Esophagus mucosa (tissue), 1 donor: ENCODE data around the gene MLLT3. TPM values are rescaled to one million over a fixed set of nuclear protein-coding genes. Genes with fewer than 3 reads are reported as not detected.

ENCODE experiments used
- ATAC-seq: fragments of 200-7000 bp; cut with Tn5 transposase; one replicate; pipeline ENCODE4 v1.9.1; 2020
- total RNA-seq: library from RNA; stranded (reverse); gene quantifications from one replicate; pipeline ENCODE4 v1.2.4, GENCODE V29; 2023
- donor health status: DM: yes; HTN: yes; CAD: no.

The MLLT3 gene
- total RNA-seq, 1 donor from 2014 or later, result 7.9 TPM

DNA sequence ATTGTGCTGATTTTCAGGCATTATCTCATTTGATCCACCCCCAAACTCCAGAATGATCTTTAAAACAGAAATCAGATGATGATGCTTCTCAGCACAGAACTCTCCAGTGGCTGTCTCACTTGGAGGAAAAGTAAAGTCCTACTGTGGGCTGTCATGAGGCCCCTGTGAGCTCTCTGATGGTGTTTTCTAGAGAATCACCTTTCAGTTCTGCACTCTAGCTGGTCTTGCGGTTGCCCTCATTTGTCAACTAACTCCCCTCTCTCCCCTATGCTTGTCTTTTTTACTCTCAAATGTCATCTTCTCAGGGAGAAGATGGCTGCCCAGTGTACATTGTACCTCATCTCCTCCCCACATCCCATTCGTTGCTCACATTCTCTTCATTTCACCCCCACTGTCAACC, 295.8 kb downstream of the MLLT3 start:
- no peak for ATAC-seq

DNA sequence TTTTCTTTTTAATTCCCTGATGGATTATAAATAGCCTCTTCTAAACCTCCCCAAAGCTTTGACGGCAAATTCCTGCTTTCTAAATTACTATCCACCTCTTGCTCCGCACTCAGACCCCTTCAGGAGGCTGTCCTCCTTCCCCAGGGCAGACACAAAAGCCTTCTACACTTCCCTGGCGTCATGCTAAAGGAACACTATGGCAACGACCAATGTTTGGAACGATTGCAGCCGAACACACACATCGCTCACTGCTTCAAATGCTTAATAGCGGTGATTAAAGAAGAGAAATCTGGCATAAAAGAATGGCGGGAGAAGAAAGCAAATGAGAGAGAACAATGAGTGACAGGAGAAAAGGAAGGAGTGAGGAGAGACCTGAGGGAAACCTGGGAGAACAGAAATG, 297.3 kb downstream of the MLLT3 start:
- ATAC-seq, result no peak

DNA sequence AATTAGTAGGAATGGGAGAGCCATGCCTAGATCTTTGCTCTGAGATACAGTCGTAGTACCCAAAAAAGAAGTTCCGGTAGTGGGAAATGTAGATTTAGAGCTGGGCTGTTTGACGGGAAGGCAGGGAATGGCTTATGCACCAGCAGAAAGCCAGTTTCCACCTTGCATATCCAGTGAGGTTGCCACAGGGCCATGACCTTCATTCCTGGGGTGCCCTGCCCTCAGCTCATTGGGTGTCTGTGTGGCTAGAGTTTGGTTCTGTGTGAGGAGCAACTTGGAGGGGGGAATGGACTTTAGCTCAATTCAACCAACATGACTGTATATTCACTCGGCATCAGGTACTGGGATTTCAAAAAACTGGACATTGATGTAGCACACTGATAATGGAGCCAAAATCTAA, 300.1 kb downstream of the MLLT3 start:
- ATAC-seq, result no peak

- ATAC-seq, result peak; percentile 63
These were observed 300.7 kb downstream of the MLLT3 start for GRCh38 chr9:20321423-20322082.

GRCh38 chr9:20320921-20321320, 301.4 kb downstream of the MLLT3 start:
- peak; percentile 46 for ATAC-seq

DNA sequence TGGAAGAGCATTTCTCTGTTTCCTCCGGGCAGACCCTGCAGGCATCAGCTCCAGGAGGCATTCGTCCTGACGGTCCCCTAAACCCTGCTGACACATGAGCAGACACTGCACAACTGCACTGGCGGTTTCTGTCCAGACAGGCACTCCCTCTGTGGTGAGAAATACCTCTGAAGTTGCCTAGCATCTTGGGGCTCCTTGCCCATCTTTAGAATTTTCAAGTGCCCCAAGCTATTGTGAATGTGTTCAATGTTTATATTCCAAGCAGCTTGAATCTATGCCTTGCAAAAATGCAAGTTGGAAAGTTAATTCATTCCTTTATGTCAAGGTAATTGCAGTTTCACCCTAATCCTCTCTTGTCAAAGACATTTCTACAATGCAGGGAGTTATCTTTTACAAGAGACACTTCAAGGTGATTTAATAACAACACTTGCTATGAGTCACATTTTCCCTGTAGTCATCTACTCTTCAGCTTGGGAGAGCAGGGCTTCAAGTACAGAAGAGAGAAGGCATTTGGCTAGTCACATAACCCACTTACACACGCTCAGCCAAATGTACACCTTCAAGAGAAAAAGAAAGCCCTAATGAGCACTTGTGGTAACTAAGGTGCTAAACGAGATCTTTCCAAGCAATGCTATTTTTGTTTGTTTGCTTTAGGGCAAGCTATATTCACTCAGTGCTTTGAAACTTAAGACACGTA, 302.5 kb downstream of the MLLT3 start:
- peak; percentile 78 for ATAC-seq

GRCh38 chr9:20319241-20319640, 303.1 kb downstream of the MLLT3 start:
- ATAC-seq, result no peak

DNA sequence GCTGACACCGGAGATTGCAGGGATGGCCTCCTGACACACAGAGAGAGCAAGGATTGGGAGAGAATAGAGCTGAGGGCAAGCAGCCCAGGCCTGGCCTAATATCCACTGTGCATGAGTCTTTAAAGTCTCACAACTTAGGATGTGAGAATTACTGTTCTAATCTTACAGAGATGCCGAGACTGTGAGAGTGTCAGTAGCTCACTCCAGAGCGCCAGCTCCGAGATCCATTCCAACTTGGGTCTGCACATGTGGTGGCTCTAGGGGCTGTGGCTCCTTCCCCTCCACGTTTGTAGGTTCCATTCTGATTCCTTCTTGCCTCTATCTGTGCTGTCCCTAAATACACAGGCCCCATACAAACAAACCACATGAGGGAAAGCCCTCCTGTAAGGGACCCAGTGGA, 304.6 kb downstream of the MLLT3 start:
- no peak for ATAC-seq

DNA sequence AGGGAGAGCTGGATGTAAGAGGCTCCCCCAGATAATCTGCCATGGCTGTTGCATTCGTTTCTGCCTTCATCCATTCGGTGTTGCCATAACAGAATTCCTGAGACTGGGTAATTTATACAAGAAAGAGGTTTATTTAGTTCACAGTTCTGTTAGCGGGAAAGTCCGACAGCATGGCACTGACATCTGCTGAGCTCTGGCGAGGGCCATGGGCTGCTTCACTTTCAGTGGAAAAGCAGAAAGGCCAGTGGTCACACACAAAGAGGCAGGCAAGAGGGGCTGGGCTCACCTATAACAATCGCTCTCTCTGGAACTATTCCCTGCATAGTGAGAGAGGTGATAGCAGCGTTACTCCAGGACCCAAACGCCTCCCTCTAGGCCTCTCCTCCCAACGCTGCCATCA, 305.9 kb downstream of the MLLT3 start:
- no peak for ATAC-seq

DNA sequence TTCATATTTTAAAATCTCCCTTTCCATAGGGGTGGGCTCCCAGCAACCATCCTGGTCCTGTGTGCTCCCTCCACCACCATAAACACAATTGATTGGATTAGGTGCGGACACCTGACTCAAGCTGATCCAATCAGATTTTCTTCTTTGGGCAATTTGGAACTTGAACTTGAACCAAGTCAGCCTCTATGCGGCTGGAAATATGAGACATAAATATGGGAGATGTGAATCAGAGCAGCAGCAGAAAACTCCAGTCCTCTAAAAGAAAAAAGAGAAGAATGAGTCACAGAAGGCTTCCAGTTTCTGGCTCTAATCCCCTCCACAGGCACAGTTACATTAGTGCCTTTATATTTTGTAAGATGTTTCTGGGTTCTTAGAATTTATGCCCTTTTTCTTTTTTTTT, 306.6 kb downstream of the MLLT3 start:
- peak; percentile 62 for ATAC-seq

DNA sequence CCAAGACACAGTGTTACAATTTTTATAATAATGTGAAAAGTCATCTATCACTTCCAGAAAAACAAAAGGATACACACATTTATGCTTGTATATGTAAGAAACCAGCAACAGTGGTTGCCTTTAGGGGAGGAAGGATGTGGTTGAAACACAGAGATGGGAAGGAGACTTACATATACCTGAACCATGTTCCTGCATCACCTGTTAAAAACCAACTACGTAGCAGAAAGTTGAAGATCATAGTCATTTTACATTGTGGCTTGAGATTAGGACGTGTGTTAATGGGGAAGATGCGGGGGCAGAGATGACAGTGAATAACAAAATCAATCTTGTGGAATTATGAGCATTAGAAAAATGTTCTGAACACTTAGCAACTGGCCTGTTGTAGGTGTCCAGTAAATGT, 307.3 kb downstream of the MLLT3 start:
- no peak for ATAC-seq

DNA sequence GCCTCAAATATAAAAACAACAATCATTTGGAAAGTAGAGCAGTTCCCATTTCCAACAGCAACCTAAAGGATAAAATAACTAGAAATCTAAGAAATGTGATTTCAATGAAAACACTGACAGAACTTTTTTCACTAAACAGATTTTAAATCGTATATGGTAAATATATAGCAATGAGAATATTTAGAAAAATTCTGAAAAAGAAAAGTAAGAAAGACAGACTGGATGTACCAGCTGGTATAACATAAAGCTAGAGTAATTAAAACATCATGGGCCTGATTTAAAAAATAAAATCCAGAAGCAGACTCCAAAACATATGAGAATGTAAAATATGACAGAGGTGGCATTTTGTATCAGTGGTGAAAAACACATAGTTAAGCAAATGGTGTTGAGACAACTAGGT, 308.9 kb downstream of the MLLT3 start:
- ATAC-seq, result no peak

GRCh38 chr9:20312732-20313131, 309.6 kb downstream of the MLLT3 start:
- ATAC-seq, result peak; percentile 74

- no peak for ATAC-seq
These were observed 312.3 kb downstream of the MLLT3 start for GRCh38 chr9:20310024-20310423.

- ATAC-seq, result no peak
These were observed 313.2 kb downstream of the MLLT3 start for GRCh38 chr9:20309124-20309523.

DNA sequence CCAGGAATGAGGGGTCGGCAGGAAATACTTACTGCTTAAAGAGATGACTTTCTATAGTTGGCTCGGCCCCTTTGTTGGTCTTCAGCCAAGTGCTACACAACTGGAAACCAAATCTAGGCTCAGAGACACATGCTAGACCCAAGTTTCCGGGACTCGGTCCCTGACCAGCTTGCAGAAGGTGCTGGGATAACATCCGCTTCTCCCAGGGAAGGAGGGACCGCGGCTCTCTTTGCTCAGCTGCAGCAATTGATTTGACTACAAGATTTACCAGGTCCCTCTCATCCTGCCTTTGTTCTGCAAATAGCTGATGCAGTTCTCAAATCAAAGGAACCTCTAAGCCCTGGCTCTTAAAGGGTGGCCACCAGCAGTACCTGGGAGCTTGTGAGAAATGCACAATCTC, 314.7 kb downstream of the MLLT3 start:
- ATAC-seq, result no peak

- ATAC-seq, result no peak
These were observed 316.8 kb downstream of the MLLT3 start for GRCh38 chr9:20305452-20305851.

DNA sequence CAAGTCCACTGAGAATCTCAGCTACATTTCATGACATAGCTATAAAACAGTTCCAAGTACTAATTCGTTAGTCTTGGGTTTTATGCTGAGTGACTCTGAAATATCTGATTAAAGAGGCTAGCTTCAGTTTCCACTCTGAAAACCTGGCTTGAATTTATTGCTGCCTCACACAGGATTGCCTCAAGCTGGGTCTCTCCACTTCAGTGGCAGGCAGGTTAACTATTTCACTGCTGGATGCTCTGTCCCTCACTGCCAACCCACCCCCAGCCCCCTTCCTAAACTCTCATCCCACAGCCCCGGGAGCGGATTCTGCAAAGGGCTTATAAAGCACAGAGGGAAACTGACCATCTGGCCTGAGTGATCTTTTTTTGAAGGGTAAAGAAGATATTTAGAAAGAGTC, 318.3 kb downstream of the MLLT3 start:
- ATAC-seq, result no peak

DNA sequence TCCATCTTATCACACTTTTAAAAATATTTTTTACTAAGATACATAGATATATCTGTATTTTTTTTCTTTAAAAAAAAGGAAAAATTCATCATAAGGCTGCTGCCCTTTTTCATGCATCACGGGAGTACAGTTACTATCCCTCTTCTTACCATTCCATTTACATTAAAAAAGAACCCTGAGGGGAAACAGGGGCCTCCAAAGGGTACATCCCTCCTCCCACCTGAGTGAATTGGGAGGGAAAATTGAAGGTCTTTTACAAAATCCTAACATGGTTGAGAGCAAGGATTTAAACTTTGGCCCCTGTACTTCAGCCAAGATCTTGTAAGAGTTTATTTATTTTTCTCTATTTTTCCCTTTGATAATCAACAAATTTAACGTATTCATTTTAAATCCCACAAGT, 319.2 kb downstream of the MLLT3 start:
- no peak for ATAC-seq

DNA sequence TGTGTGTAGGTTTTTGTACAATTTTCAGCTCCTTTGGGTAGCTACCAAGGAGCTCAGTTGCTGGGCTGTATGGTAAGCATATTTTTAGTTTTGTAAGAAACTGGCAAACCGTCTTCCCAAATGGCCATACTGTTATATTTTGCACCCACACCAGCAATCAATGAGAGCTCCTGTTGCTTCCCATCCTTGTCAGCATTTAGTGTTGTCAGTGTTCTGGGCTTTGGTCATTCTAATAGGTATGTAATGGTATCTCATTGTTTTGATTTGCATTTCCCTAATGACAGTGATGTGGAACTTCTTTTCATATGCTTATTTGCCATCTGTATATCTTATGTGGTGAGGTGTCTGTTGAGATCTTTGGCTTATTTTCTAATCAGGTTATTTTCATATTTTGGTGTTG, 320.1 kb downstream of the MLLT3 start:
- ATAC-seq, result no peak

DNA sequence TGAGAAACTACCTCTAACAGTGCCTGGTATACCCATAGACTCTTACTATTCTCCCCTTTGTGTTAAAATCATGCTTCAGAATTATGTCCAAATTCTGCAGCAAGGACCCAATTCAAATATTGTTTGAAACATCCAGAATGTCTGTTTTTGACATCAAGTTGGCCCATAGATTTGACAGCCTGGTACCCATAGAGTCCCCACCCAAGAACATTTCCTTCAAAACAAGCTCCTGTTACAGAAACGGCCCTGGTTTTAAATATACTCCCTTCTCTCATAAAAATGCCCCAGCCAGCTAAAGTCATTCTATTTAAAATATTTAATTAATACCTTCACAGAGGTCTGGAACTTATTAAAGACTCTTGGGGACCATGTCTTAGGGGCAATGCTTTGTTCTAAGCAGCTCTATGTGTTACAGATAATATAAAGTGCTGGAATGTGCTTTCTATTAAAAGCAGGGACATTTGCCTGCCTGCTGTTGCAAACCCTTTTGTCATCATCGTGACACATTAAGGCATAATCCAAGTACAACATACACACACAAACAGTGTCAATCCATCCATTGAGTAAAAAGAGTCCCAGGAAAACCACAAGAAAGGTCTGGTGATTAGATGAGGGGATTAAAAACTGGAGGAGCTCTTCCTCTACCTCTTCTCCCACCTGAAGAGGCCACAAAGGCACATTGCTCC, 321.7 kb downstream of the MLLT3 start:
- no peak for ATAC-seq

DNA sequence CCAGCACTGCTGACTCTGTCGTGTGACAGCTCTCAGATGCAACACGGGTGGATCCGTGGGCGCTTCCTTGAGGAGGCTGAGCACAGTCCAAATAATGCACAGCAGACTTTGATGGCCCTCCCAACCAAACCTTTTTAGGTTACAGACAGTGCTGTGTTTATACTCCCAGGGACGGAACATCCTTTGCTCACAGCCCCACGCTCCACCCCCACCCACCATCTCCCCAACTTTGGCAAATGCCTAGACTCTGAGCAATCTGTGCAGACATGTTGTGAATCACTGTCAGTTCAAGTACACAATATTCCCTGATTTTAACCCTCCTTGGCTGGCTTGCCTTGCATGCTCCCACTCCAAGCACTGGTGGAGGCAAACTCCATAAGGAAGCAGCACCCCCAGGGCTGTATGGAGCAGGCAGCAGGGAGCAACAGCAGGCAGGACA, 324.6 kb downstream of the MLLT3 start:
- ATAC-seq, result no peak

GRCh38 chr9:20295555-20295954, 326.7 kb downstream of the MLLT3 start:
- ATAC-seq, result no peak
